Activated naive CD8-positive, alpha-beta T cell (primary cell): Measurements from ENCODE around the gene SFR1.

Experiments used
- H3K27ac Mint-ChIP-seq: one replicate; pipeline ENCODE4 v1.8.0; 2021; ENCODE audit warnings: mixed read lengths
- H3K27me3 Mint-ChIP-seq: one replicate; pipeline ENCODE4 v1.8.0; 2021; ENCODE audit warnings: mixed read lengths
- H3K36me3 Mint-ChIP-seq: one replicate; pipeline ENCODE4 v1.8.0; 2021; ENCODE audit warnings: mixed read lengths
- H3K4me1 Mint-ChIP-seq: one replicate; pipeline ENCODE4 v1.8.0; 2021; ENCODE audit warnings: low read depth, mixed read lengths
- H3K4me3 Mint-ChIP-seq: one replicate; pipeline ENCODE4 v1.8.0; 2021; ENCODE audit warnings: mild to moderate bottlenecking, mixed read lengths
- H3K9me3 Mint-ChIP-seq: one replicate; pipeline ENCODE4 v1.8.0; 2021; ENCODE audit warnings: low read depth, mixed read lengths

SFR1 gene

GRCh38 chr10:104098358-104098925 is 23.5 kb upstream of the SFR1 start:
- Mint-ChIP-seq H3K36me3 (peaks cover 4% of the 10 kb centered on the region), H3K4me1 (peaks cover 10% of the 10 kb centered on the region), H3K4me3 (no peak overlapping the region), H3K27me3 (peaks cover 2% of the 10 kb centered on the region), H3K27ac (no peak overlapping the region), H3K9me3 (peaks cover 5% of the 10 kb centered on the region)

DNA sequence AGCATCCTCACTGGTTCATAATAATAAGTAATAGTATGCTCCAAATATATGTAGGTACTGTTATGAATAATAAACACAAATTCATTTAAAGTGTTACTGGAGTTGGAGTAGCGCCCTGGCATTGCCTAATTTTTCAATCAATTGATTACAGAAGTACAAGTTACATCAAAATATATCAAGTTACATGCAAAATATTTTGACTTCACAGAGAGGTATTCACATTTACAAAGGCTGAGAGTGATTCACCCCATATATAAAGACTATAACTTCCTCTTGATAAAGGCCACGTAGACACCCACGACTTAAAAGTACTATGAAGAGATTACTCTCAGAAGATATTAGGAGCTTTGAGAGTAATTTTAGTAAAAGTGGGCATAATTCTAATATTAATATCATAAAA is 22.7 kb upstream of the SFR1 start:
- Mint-ChIP-seq H3K4me1 (peaks cover 4% of the 10 kb centered on the region), H3K27ac (no peak overlapping the region), H3K9me3 (no peaks in the 10 kb centered on the region), H3K4me3 (no peak overlapping the region), H3K36me3 (peaks cover 4% of the 10 kb centered on the region), H3K27me3 (peaks cover 2% of the 10 kb centered on the region)

DNA sequence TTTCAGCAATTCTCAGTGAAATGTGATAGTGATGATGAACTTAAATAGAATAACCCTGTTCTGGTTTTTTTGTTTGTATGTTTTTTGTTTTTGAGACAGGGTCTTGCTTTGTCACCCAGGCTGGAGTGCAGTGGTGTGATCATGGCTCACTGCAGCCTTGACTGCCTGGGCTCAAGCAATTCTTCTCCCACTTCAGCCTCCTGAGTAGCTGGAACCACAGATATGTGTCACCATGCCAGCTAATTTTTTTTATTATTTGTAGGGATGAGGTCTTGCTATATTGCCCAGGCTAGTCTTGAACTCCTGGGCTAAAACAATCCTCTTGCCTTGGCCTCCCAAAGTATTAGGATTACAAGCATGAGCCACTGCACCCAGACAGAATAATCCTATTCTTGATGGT is 22.0 kb upstream of the SFR1 start:
- Mint-ChIP-seq H3K4me3 (no peak overlapping the region), H3K36me3 (peaks cover 4% of the 10 kb centered on the region), H3K9me3 (no peaks in the 10 kb centered on the region), H3K27ac (no peak overlapping the region), H3K27me3 (peaks cover 2% of the 10 kb centered on the region), H3K4me1 (peaks cover 5% of the 10 kb centered on the region)

GRCh38 chr10:104100795-104101194 is 21.2 kb upstream of the SFR1 start:
- Mint-ChIP-seq H3K4me3 (no peak overlapping the region), H3K9me3 (no peaks in the 10 kb centered on the region), H3K4me1 (peaks cover 6% of the 10 kb centered on the region), H3K27me3 (peaks cover 2% of the 10 kb centered on the region), H3K27ac (no peak overlapping the region), H3K36me3 (peaks cover 4% of the 10 kb centered on the region)

- Mint-ChIP-seq H3K9me3 (no peaks in the 10 kb centered on the region), H3K4me1 (peaks cover 6% of the 10 kb centered on the region), H3K27me3 (peaks cover 2% of the 10 kb centered on the region), H3K36me3 (peaks cover 2% of the 10 kb centered on the region), H3K4me3 (no peak overlapping the region), H3K27ac (no peak overlapping the region)
These were observed 20.1 kb upstream of the SFR1 start for GRCh38 chr10:104101902-104102301.

- no peak overlapping the region for H3K27ac Mint-ChIP-seq
- H3K9me3 Mint-ChIP-seq: no peaks in the 10 kb centered on the region
- no peaks in the 10 kb centered on the region for H3K36me3 Mint-ChIP-seq
- peaks cover 2% of the 10 kb centered on the region for H3K27me3 Mint-ChIP-seq
- peaks cover 6% of the 10 kb centered on the region for H3K4me1 Mint-ChIP-seq
- H3K4me3 Mint-ChIP-seq: no peak overlapping the region
These were observed 18.0 kb upstream of the SFR1 start for GRCh38 chr10:104103956-104104355.

DNA sequence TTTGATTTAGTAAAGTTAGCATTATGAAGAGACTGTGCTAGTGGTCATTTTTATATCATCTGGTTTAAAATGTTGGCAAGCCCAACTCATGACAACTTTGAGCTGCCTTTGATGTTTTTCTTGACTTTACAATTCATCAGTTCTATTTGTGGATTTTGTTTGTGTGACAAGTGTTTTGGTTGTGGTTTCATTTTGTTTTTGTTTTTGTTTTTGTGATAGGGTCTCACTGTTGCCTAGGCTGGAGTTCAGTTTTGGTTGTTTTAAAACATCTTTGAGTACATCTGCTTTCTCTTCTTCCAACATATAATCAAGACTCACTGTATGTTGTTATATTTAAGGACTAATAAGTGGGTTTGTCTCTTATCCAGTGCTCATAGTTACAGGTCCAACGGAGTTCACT is 17.6 kb upstream of the SFR1 start:
- Mint-ChIP-seq H3K4me1 (peaks cover 4% of the 10 kb centered on the region), H3K9me3 (no peaks in the 10 kb centered on the region), H3K27ac (no peak overlapping the region), H3K36me3 (no peaks in the 10 kb centered on the region), H3K27me3 (peaks cover 2% of the 10 kb centered on the region), H3K4me3 (no peak overlapping the region)

GRCh38 chr10:104104926-104105325 is 17.0 kb upstream of the SFR1 start:
- Mint-ChIP-seq H3K27ac (no peak overlapping the region), H3K4me1 (peaks cover 8% of the 10 kb centered on the region), H3K9me3 (peaks cover 3% of the 10 kb centered on the region), H3K4me3 (no peak overlapping the region), H3K36me3 (no peaks in the 10 kb centered on the region), H3K27me3 (peaks cover 2% of the 10 kb centered on the region)

DNA sequence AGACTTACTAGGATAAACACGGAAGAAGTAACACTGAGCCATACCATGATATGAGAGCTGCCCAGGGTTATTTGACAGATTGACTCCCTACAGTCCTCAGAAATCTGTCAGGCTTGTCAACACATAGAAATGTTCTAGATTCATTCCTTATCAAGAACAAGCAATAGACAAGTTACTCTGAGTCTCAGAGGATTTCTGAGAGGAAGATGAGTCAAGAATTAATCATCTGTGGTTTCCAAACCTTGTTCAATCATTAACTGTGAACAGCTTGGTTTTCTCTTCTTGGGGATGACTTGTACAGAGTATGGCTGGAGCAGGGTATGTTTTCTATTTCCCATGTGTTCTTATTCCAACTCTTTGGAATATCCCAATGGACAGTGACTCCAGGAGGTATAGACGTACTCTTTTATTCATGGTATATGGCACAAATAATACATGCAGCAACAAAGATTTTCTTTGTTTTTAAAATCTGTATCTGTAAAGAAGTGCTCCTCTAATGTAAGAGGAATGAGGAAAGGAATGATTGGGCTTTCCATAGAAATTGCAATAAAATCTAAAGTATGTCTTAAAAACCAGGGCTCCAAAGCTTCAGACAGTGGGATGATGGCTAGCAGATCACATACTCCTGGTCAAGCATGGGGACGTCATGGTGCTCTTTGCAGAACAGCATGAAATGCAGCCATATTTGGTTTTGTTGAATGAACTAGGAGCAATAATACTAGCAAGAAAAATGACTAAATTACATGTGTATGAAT is 11.9 kb upstream of the SFR1 start:
- peak overlapping the region; percentile 25 for H3K4me3 Mint-ChIP-seq
- peaks cover 4% of the 10 kb centered on the region for H3K9me3 Mint-ChIP-seq
- no peaks in the 10 kb centered on the region for H3K27me3 Mint-ChIP-seq
- H3K4me1 Mint-ChIP-seq: peaks cover 12% of the 10 kb centered on the region
- peak overlapping the region; percentile 37 for H3K27ac Mint-ChIP-seq
- H3K36me3 Mint-ChIP-seq: no peaks in the 10 kb centered on the region

DNA sequence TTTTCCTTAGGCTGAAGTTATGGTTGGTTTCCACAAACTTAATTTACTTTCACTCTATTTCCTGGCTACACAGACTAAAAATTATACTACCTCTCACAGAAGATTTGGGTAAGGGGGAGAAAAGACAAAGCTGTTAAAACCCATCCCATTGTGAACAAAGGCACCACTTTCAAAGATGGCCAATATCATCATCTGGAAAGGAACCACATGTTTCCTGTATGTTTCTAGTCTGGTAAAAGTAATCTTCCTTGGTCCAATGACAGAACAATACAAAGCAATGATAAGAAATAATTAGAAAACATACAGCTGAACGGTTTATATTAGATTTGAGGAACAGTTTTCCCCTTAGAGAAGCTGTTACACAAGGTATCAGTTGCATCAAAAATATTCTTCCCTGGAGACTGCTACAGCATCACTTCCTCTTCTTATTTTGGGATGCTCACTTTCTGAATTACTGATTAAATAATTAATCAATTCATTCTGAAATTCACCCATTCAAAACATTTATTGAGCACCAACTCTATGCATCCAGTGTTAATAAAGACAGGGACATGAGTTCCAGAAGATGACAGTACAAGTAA is 8.5 kb upstream of the SFR1 start:
- Mint-ChIP-seq H3K9me3 (peaks cover 4% of the 10 kb centered on the region), H3K27me3 (peaks cover 2% of the 10 kb centered on the region), H3K4me3 (no peak overlapping the region), H3K27ac (no peak overlapping the region), H3K36me3 (no peaks in the 10 kb centered on the region), H3K4me1 (peaks cover 27% of the 10 kb centered on the region)

DNA sequence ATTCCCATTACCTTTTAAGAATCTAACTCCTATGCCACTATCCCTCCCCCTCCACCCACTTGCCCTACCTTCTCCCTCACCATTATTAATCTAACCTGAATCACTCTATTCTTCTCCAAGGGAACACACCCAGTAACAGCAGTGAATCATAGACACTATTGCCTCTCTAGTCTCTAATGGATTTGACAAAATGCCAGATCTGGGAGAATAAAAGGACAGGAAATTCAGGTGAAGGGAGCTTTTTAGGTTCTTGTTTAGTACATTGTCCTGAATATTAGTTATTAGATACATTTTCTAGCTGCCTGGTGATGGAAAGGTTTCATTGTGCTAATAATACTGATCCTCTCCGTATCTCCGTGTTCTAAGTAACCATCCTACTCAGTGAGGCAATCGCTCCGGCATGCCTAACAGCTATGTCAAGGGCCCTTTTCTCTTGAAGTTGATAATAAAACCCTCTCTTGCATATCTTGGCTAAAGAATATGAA is 4.1 kb upstream of the SFR1 start:
- peaks cover 33% of the 10 kb centered on the region for H3K4me1 Mint-ChIP-seq
- no peak overlapping the region for H3K4me3 Mint-ChIP-seq
- H3K36me3 Mint-ChIP-seq: no peaks in the 10 kb centered on the region
- no peaks in the 10 kb centered on the region for H3K9me3 Mint-ChIP-seq
- H3K27ac Mint-ChIP-seq: peak overlapping the region; percentile 50
- H3K27me3 Mint-ChIP-seq: peaks cover 2% of the 10 kb centered on the region

- H3K36me3 Mint-ChIP-seq: no peaks in the 10 kb centered on the region
- peak overlapping the region; percentile 97 for H3K27ac Mint-ChIP-seq
- H3K27me3 Mint-ChIP-seq: peaks cover 2% of the 10 kb centered on the region
- no peaks in the 10 kb centered on the region for H3K9me3 Mint-ChIP-seq
- peak overlapping the region; percentile 93 for H3K4me3 Mint-ChIP-seq
- H3K4me1 Mint-ChIP-seq: peaks cover 43% of the 10 kb centered on the region
These were observed 2.0 kb upstream of the SFR1 start for GRCh38 chr10:104119996-104120395.

GRCh38 chr10:104120512-104120902 is 1.5 kb upstream of the SFR1 start:
- Mint-ChIP-seq H3K27me3 (peaks cover 2% of the 10 kb centered on the region), H3K36me3 (no peaks in the 10 kb centered on the region), H3K9me3 (no peaks in the 10 kb centered on the region), H3K27ac (peak overlapping the region; percentile 97), H3K4me3 (peak overlapping the region; percentile 93), H3K4me1 (peaks cover 48% of the 10 kb centered on the region)

GRCh38 chr10:104120903-104121484 is 977 bp upstream of the SFR1 start:
- Mint-ChIP-seq H3K27ac (peak overlapping the region; percentile 97), H3K27me3 (peaks cover 2% of the 10 kb centered on the region), H3K9me3 (no peaks in the 10 kb centered on the region), H3K4me1 (peaks cover 48% of the 10 kb centered on the region), H3K36me3 (no peaks in the 10 kb centered on the region), H3K4me3 (peak overlapping the region; percentile 93)
